ENCODE measurements around the gene YDJC. TPM values are rescaled to one million over a fixed set of nuclear protein-coding genes. Genes with fewer than 3 reads are reported as not detected.
"Not testable (repeated sequence)": the region's sequence is repeated elsewhere in the genome, so short reads cannot be mapped to it uniquely, and the experiment has no call there.

YDJC gene
- total RNA-seq, 1 experiment from 2014 or later = 160 TPM

- DNase-seq (ENCODE audit: low spot score) = no peak
Measured at GRCh38 chr22:21632931-21633330, 3.1 kb upstream of the YDJC start.

GRCh38 chr22:21632237-21632895, 2.5 kb upstream of the YDJC start, which contains the start of gene CCDC116:
TSS of gene CCDC116 (plus strand) at chr22:21632760. CDS start at chr22:21633182, 422 bp downstream.
- DNase-seq (ENCODE audit: low spot score) = no peak

- DNase-seq (ENCODE audit: low spot score) = no peak
Measured at GRCh38 chr22:21631025-21631424, 1.2 kb upstream of the YDJC start.

GRCh38 chr22:21628386-21629254, 1.2 kb downstream of the YDJC start:
- no peak for DNase-seq (ENCODE audit: low spot score)

DNA sequence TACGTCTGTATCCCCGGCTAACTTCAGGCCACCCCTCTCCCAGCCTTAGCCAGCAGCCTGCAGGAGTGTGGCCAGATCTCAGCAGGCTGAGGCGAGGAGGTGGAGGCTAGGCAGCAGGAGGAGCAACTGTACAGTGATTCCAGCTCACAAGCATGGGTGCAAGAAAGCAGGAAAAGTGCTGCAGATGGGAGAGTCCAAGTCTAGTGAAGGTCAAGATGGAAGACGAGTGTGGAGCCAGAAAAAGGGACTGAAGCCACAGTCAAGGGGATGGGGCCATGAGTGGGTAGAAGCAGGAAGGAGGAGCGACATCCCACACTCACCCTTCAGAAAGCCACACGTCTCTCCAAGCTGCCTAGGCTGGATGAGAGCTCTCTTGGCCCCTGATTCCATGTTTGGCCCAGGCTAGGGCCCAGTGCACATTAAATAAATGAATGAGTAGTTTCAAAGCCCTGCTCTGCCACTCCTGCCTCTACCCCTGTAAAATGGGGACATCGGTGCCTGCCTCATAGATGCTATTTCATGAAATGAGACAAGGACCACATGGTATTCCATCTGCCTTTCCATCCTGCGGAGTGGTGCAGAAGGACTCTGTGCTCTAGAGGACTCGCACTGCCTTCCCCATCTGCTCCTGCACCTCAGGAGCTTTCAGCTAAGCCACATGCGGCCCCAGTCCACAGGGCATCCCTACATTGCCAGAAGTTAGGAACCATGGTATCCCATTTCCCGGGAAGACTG, 2.9 kb downstream of the YDJC start:
- no peak for DNase-seq (ENCODE audit: low spot score)

GRCh38 chr22:21626073-21626734, 3.6 kb downstream of the YDJC start:
- DNase-seq (ENCODE audit: low spot score) = no peak

DNA sequence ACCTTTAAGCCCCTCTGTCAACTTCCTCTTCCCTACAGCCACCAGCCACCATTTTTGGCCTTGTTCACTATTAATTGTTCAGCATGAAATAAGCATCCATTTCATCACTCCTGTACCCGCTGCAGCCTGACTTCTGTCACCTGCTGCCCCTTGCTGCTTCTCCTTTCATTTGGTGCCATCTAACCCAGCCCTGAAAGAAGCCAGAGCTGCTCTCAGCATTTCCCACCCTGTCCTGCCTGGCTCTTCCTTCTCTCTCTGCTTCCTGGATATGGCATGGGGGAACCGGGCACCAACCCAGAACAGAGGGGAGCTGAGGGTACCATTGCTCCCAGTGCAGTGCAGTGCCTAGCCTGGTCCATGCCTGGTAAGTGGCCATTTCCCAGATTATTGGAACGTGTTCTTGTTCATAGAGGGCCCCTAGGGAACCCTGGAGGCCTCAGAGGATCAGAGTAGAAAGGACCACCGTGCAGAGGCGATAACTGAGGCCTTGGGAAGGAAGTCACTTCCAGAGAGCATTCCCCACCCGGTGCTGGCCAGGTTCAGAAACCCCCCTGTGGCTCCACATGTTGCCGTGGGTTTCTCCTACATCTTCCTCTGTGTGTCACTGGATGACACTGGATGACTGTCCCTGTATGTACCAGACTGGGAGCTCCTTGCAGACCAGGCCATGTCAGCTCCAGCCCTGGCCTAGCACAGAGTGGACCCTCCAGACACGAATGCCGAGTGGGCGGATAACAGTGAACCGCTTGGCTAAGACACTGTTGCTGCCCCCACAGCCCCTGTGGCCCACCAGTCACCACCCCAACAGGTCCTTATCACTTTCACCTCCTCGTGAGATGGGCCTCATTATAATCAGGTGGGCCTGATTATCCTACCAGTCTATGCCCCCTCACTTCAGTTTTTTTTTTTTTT, 4.7 kb downstream of the YDJC start:
- no peak for DNase-seq (ENCODE audit: low spot score)

DNA sequence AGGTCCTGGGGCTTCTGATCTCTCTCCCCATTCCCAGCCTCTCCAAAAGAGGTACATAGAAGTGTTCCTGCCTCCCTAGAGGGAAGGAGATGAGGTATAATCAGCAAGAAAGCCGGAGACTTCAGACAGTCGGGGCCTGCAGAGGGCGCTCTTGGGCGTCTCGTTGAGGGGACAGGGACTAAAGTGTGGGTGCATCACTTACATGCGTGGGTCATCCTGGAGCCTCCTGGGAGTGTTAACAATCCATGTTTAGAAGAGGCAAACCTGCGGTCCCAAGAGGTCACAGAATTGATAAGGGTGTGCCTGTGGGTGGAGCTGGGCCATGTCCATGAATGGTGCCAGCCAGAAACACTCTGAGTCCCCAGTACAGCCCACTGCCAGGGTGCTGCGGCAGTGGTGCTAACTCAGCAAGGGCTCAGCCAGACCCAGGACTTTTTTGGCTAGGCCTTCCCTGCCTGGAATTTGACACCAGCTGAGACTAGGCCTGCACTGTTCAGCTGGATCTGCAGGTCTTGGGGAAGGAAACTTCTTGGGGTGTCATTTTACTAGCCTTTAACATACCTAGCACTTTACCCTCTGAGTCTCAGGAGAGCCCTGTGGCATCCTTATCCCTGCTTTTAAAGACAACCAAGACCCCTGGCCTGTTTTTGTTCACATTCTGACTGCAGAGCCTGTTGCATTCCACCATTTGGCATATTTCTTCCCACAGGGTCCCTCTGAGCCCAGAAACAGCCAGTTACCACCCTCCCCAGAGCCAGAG, 5.5 kb downstream of the YDJC start:
- peak; percentile 42 for DNase-seq (ENCODE audit: low spot score)

GRCh38 chr22:21623648-21623970, 6.2 kb downstream of the YDJC start:
- no peak for DNase-seq (ENCODE audit: low spot score)

DNA sequence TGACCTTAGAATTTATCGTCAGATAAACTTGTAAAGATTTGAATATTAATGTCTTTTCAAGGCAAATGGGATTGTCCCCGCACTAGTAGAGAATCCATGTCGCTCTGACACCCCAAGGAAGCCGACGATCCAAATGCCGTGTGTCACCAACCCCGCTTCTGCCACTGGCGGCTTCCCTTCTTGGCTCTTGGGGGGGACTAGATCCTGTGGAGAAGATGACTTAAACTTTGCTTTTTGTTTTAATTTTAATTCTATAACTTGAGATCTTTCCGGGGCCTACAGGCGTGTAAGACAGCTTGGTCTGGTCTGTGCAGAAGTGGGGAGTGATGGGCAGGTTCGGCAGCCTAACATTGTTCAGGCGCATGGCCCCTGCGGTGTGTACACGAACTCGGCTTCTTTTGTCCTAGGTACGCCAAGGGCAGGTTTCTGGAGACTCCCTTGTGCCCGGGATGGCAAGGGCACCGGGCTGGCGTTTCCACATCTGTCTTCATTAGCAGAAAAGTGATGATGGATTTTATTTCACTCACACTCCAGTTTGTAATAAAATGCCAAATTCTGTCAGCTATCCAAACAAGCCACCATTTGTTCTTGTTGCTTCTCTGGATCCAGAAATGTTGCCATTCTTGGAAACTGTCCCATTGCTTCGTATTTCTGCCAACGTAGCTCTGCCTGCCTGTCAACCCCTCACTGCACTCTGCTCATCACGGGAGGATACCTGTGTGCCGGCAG, 6.7 kb downstream of the YDJC start:
- no peak for DNase-seq (ENCODE audit: low spot score)

GRCh38 chr22:21622011-21622918, 7.6 kb downstream of the YDJC start:
- DNase-seq (ENCODE audit: low spot score) = no peak

DNA sequence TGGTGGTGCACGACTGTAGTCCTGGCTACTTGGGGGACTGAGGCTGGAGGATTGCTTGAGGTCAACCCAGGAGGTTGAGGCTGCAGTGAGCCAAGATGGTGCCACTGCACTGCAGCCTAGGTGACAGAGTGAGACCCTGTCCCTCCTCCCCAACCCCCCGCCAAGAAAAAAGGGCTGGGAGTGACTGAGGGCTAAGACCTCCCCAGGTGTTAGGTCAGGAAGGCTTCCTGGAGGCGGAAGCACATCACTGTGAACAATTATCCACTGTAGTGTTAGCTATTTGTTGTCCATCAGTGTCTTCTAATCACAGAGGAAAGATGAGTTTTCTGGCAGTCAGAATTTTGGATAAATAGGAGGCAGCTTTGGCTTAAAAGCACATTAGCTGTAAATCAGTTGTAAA, 8.8 kb downstream of the YDJC start:
- no peak for DNase-seq (ENCODE audit: low spot score)

- DNase-seq (ENCODE audit: low spot score) = not testable (repeated sequence)
Measured at GRCh38 chr22:21617337-21617736, 12.5 kb downstream of the YDJC start.

- no peak for DNase-seq (ENCODE audit: low spot score)
Measured at GRCh38 chr22:21615731-21616130, 14.1 kb downstream of the YDJC start.

DNA sequence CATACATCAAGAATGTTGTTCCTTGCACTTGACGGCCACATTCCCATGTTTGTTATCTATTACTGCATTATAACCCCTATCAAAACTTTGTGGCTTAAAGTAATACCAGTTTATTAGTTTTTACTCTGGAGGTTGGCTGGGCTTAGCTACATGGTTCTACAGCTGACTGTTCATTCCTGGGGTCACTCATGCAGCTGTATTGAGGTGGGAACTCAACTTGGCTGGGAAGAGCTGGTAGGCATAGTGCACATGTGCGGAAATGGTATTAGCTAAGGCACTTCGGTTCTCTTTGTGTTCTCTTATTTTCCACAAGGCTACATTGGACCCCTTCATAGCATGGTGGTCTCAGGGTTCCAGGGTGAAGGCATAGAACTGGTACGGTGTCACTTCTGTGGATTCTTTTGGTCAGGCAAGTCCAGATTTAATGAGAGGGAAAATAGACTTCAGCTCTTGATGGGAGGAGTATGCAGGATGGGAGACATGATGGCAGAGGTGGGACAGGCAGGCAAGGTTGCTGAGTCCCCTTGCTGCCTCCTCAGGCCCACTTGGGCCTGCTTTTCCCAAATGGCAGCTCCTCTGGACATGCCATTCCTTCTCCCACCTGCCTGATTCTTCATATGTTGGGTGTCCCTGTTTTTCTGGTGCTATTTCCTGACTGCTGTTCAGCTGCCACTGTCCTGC, 16.1 kb downstream of the YDJC start:
- DNase-seq (ENCODE audit: low spot score) = no peak

DNA sequence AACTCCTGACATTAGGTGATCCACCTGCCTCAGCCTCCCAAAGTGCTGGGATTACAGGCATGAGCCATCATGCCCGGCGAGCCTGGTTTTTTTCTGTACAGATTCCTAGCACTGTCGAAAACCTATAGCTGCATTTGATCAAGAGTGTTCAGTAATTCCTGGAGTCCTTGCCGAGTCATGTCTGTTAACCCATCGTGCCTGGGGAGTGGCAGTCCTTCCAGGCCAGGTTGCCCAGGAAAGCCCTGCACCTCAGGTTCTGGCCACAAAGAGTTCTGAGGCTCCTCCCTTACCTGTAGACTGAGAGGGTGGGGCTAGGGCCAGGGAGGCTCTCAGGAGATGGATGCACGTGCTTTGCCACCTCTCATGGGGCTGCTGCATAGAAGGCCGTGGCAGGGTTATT, 17.0 kb downstream of the YDJC start:
- DNase-seq (ENCODE audit: low spot score) = no peak

- DNase-seq (ENCODE audit: low spot score) = no peak
Measured at GRCh38 chr22:21611210-21611977, 18.4 kb downstream of the YDJC start.

Data from HT-29 (cell line).